T-helper 1 cell treated with Interleukin-12 subunit alpha and Interleukin-12 subunit beta and Interleukin-4 antibody, amounts not matched to agents 30 μg/mL and 1 μg/mL, for 36 hours (primary cell): ENCODE measurements around the gene MTCH2.
"Not testable (repeated sequence)": the region's sequence is repeated elsewhere in the genome, so short reads cannot be mapped to it uniquely, and the experiment has no call there.

Source experiments
- H3K27ac Mint-ChIP-seq: one replicate; pipeline ENCODE4 v1.8.0; 2021; ENCODE audit warnings: mild to moderate bottlenecking, mixed read lengths
- H3K27me3 Mint-ChIP-seq: one replicate; pipeline ENCODE4 v1.8.0; 2021; ENCODE audit warnings: low read depth, mixed read lengths
- H3K36me3 Mint-ChIP-seq: one replicate; pipeline ENCODE4 v1.8.0; 2021; ENCODE audit warnings: low read depth, mixed read lengths
- H3K4me1 Mint-ChIP-seq: one replicate; pipeline ENCODE4 v1.8.0; 2021; ENCODE audit warnings: low read depth, mixed read lengths
- H3K4me3 Mint-ChIP-seq: one replicate; pipeline ENCODE4 v1.8.0; 2021; ENCODE audit warnings: mild to moderate bottlenecking, moderate library complexity, mixed read lengths
- H3K9me3 Mint-ChIP-seq: one replicate; pipeline ENCODE4 v1.8.0; 2021; ENCODE audit warnings: mixed read lengths

MTCH2 gene

DNA sequence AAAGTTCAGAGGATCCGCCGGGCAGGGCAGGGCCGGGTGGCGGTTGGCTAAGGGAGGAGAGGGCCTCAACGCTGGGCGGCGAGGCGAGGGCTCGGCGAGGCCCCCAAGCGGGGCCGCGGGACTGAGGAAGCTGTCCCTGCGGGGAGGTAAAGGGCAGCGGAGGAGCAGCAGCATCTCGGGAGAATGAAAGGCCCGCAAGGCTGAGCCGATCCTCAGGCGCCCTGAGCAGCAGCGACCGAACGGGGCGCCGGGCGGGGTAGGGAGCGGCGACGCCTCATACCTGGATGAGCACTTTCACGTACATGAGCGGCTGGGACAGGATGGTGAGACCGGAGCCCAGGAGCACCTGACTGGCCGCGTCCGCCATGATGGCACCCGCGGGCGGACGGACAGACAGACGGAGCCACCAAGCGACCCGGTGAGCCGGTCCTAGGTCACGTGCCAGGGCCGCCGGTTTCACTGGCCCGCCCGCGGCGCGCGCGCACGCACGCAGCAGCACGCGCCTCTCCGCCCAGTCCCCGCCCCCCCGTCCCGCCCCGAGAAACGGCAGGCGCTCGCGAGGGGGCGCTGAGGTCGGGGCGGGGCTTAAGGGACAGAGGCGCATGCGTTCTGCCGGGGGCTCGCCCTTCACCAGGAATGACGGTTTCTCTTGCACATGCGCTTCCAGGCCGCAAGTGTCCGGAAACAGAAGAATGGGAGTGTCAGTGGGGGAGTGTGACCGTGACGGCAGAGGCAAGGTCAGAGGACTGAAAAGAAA, at the start of gene MTCH2:
TSS of gene MTCH2 (minus strand) at position 461 of the 757 bp plus-strand sequence. CDS start at position 367, 94 bp downstream.
- peak within 1 kb of the TSS; percentile 94 for H3K4me3 Mint-ChIP-seq
- H3K36me3 Mint-ChIP-seq: peaks cover 17% of the 10 kb centered on the region
- H3K27ac Mint-ChIP-seq: peak within 1 kb of the TSS; percentile 92
- H3K9me3 Mint-ChIP-seq: no peaks in the 10 kb centered on the region
- no peaks in the 10 kb centered on the region for H3K27me3 Mint-ChIP-seq
- H3K4me1 Mint-ChIP-seq: peaks cover 16% of the 10 kb centered on the region

DNA sequence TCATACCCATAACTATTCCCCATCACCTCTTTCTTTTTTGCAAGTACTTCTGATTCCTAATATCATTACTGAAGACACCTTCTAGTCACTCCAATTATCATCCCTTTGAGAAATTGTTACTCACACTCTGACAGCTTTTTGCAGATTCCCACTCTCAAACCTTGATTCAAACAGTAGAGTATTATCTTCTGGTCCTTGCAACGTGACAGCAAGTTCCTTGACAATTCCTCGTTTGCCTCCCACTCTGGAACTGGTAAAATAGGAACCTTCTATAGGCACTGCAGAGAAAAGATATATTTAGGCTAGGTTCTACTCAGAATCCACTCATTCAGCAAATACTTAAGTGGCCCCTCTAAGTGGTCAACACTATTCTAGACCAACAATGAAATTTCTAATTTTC, 49.6 kb upstream of the MTCH2 start:
- H3K9me3 Mint-ChIP-seq: no peaks in the 10 kb centered on the region

DNA sequence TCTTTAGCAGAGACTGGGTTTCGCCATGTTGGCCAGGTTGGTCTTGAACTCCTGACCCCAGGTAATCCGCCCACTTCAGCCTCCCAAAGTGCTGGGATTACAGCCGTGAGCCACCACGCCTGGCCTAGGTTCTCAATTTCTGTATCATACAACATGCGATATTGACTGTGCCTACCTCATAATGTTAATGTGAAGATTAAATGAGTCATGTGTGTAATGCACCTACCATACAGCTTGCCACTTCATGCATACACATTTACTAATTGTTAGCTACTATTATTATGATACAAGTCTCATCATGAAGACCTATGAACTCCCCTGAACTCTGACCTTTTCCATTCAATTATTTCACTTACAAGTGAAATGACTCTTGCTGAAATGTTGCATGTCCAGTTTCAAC, 47.1 kb upstream of the MTCH2 start:
- Mint-ChIP-seq H3K27me3 (no peaks in the 10 kb centered on the region), H3K4me3 (no peak overlapping the region), H3K36me3 (no peaks in the 10 kb centered on the region), H3K4me1 (peaks cover 2% of the 10 kb centered on the region), H3K9me3 (no peaks in the 10 kb centered on the region), H3K27ac (no peak overlapping the region)

More for the DNA sequence above, 49.6 kb upstream of the MTCH2 start:
- no peak overlapping the region for H3K27ac Mint-ChIP-seq
- no peak overlapping the region for H3K4me3 Mint-ChIP-seq
- peaks cover 2% of the 10 kb centered on the region for H3K4me1 Mint-ChIP-seq
- no peaks in the 10 kb centered on the region for H3K36me3 Mint-ChIP-seq
- no peaks in the 10 kb centered on the region for H3K27me3 Mint-ChIP-seq

DNA sequence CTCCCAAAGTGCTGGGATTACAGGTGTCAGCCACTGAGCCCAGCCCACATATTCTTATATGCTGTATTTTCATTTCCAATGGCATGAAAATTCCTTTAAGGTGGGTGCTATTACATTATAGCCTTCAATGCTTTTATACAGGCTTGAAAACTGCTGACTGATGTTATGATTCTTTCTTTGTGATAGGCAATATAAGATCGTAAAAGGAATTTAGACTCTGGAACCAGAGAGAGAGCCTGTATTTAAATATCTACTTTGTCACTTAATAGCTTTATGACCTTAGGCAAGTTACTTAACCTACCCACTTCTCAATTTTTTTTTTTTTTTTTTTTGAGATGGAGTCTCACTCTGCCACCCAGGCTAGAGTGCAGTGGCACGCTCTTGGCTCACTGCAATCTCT, 46.6 kb upstream of the MTCH2 start:
- no peaks in the 10 kb centered on the region for H3K36me3 Mint-ChIP-seq
- no peaks in the 10 kb centered on the region for H3K27me3 Mint-ChIP-seq
- no peak overlapping the region for H3K4me3 Mint-ChIP-seq
- peaks cover 2% of the 10 kb centered on the region for H3K4me1 Mint-ChIP-seq
- no peak overlapping the region for H3K27ac Mint-ChIP-seq
- no peaks in the 10 kb centered on the region for H3K9me3 Mint-ChIP-seq

- Mint-ChIP-seq H3K9me3 (no peaks in the 10 kb centered on the region), H3K4me3 (no peak overlapping the region), H3K27ac (no peak overlapping the region), H3K4me1 (peaks cover 2% of the 10 kb centered on the region), H3K27me3 (no peaks in the 10 kb centered on the region), H3K36me3 (no peaks in the 10 kb centered on the region)
Observed at GRCh38 chr11:47688111-47688510, 45.8 kb upstream of the MTCH2 start.

DNA sequence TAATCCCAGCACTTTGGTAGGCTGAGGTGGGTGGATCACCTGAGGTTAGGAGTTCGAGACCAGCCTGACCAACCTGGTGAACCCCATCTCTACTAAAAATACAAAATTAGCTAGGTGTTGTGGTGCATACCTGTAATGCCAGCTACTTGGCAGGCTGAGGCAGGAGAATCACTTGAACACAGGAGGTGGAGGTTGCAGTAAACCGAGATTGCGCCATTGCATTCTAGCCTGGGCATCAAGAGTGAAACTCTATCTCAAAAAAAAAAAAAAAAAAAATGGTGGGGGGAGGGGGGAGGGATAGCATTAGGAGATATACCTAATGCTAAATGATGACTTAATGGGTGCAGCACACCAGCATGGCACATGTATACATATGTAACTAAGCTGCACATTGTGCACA, 44.3 kb upstream of the MTCH2 start:
- not testable (repeated sequence) for H3K4me1 Mint-ChIP-seq, H3K27ac Mint-ChIP-seq, H3K36me3 Mint-ChIP-seq, H3K9me3 Mint-ChIP-seq, H3K4me3 Mint-ChIP-seq, H3K27me3 Mint-ChIP-seq

DNA sequence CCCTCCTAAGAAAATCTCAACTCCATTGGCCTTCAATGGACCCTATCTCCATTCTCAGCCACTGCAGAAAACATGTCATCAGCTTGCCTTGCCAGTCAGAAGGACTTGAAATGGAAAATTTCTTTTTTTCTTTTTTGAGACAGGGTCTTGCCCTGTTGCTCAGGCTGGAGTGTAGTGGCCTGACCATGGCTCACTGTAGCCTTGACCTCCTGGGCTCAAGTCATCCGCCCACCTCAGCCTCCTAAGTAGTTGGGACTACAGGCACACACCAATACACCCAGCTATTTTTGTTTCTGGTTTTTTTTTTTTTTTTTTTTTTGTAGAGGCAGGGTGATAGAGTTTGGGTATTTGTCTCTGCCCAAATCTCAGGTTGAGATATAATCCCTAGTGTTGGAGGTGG, 43.8 kb upstream of the MTCH2 start:
- Mint-ChIP-seq H3K9me3 (no peaks in the 10 kb centered on the region), H3K36me3 (no peaks in the 10 kb centered on the region), H3K27ac (no peak overlapping the region), H3K4me3 (no peak overlapping the region), H3K27me3 (no peaks in the 10 kb centered on the region), H3K4me1 (no peaks in the 10 kb centered on the region)

DNA sequence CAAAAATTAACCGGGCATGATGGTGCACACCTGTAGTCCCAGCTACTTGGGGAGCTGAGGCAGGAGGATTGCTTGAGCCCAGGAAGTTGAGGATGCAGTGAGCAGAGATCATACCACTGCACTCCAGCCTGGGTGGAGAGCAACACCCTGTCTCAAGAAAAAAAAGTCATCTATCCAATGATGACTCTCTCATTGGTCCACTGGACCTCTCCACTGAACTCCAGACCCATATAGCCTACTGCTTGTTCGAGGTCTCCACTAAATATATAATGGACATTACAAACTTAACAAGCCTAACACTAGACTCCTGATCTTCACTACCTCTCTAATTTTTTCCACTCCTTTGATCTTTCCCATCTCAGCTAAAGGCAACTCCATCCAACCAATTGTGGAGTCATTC, 33.5 kb upstream of the MTCH2 start:
- Mint-ChIP-seq H3K4me1 (no peaks in the 10 kb centered on the region), H3K9me3 (no peaks in the 10 kb centered on the region), H3K4me3 (no peak overlapping the region), H3K27ac (no peak overlapping the region), H3K36me3 (no peaks in the 10 kb centered on the region), H3K27me3 (no peaks in the 10 kb centered on the region)

GRCh38 chr11:47672283-47672730, 29.9 kb upstream of the MTCH2 start:
- no peak overlapping the region for H3K27ac Mint-ChIP-seq
- H3K4me3 Mint-ChIP-seq: no peak overlapping the region
- H3K4me1 Mint-ChIP-seq: peaks cover 3% of the 10 kb centered on the region
- no peaks in the 10 kb centered on the region for H3K9me3 Mint-ChIP-seq
- no peaks in the 10 kb centered on the region for H3K27me3 Mint-ChIP-seq
- H3K36me3 Mint-ChIP-seq: no peaks in the 10 kb centered on the region

DNA sequence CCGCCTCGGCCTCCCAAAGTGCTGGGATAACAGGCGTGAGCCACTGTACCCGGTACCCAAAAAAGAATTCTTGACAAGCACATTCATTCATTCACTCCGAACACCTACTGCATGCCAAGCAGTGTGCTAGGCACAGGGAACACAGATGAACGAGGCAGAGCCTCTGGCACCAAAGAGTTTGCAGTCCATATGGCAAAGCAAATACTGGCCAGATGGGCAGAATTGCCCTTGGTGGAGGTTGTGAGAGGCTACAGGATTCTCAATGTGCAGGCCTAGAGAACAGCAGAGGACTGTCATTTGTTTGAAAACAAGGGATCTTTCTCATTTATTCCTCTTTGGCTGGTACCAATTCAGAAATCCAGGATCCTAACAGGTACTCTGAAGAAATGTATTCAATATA, 27.5 kb upstream of the MTCH2 start:
- Mint-ChIP-seq H3K27ac (no peak overlapping the region), H3K36me3 (no peaks in the 10 kb centered on the region), H3K27me3 (no peaks in the 10 kb centered on the region), H3K9me3 (no peaks in the 10 kb centered on the region), H3K4me1 (peaks cover 3% of the 10 kb centered on the region), H3K4me3 (no peak overlapping the region)

DNA sequence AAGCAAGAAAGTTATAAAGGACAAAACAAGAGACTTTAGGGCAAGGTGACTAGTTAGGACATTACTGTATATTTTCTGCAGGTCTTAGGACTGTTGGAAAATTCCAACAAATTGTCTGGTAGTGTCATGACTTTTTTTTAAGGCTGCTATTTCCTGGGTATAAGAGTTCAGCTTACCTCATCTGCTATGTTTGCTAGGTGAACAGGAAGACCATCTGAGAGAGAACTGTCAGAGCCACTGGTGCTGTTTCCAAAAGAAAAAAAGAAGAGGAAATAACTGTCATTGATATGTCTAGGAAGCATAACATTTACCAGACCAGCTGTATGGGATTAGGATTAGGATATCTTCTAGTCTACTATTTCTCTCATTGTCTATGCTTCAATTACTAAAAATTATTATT, 26.3 kb upstream of the MTCH2 start:
- no peak overlapping the region for H3K4me3 Mint-ChIP-seq
- no peak overlapping the region for H3K27ac Mint-ChIP-seq
- H3K4me1 Mint-ChIP-seq: peaks cover 3% of the 10 kb centered on the region
- H3K27me3 Mint-ChIP-seq: no peaks in the 10 kb centered on the region
- H3K9me3 Mint-ChIP-seq: no peaks in the 10 kb centered on the region
- H3K36me3 Mint-ChIP-seq: no peaks in the 10 kb centered on the region

GRCh38 chr11:47667555-47667954, 25.2 kb upstream of the MTCH2 start:
- no peaks in the 10 kb centered on the region for H3K9me3 Mint-ChIP-seq
- H3K36me3 Mint-ChIP-seq: no peaks in the 10 kb centered on the region
- H3K4me3 Mint-ChIP-seq: no peak overlapping the region
- no peak overlapping the region for H3K27ac Mint-ChIP-seq
- H3K4me1 Mint-ChIP-seq: peaks cover 7% of the 10 kb centered on the region
- H3K27me3 Mint-ChIP-seq: no peaks in the 10 kb centered on the region

DNA sequence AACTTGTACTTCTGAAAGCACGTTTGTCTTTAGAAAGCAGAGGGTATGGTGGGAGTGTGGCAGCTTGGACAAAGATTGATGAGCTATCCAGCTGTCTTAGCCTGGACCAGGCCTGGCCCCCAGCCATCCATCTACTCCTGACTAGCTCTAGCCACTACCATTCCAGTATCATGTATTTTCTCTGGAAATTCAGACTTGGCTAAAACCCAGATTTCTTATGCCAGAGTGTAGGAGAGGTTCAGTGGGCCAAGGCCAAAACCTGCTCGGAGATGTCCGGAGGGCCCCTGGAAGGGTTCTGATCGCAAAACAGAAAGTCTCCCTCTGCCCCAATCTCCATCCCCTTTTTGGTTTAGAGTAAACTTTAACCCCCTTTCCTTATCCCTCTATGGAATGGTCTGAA, 24.8 kb upstream of the MTCH2 start:
- no peaks in the 10 kb centered on the region for H3K36me3 Mint-ChIP-seq
- no peak overlapping the region for H3K27ac Mint-ChIP-seq
- H3K4me3 Mint-ChIP-seq: no peak overlapping the region
- peaks cover 7% of the 10 kb centered on the region for H3K4me1 Mint-ChIP-seq
- no peaks in the 10 kb centered on the region for H3K9me3 Mint-ChIP-seq
- no peaks in the 10 kb centered on the region for H3K27me3 Mint-ChIP-seq

DNA sequence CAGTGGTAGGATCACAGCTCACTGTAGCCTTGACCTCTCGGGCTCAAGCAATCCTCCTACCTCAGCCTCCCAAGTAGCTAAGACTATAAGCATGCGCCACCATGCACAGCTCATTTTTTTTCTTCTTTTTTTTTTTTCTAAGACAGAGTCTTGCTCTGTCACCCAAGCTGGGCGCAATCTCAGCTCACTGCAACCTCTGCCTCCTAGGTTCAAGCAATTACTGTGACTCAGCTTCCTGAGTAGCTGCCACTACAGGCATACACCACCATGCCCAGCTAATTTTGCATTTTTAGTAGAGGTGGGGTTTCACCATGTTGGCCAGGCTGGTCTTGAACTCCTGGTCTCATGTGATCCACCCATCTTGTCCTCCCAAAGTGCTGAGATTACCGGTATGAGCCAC, 22.6 kb upstream of the MTCH2 start:
- not testable (repeated sequence) for H3K36me3 Mint-ChIP-seq, H3K4me3 Mint-ChIP-seq, H3K4me1 Mint-ChIP-seq, H3K9me3 Mint-ChIP-seq, H3K27me3 Mint-ChIP-seq, H3K27ac Mint-ChIP-seq

DNA sequence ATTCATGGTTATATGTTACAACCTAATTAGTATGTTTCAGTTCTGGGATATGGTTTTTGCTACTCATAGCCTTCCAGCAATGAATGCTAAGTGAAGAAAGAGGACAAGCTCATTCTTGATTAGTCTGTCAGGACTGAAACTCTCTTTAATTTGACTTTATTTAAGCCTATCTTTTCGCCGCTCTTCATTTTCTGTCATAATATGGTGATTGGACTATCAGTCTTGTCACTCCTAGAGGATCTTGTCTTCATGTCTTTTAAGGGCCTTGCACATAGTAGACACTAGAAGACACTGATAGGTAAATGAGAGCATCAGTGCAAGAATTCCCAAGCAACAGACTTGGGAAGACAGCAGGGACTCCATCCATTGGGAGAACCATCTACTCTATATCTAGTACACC, 18.9 kb upstream of the MTCH2 start:
- H3K36me3 Mint-ChIP-seq: no peaks in the 10 kb centered on the region
- no peak overlapping the region for H3K27ac Mint-ChIP-seq
- no peaks in the 10 kb centered on the region for H3K9me3 Mint-ChIP-seq
- peaks cover 4% of the 10 kb centered on the region for H3K4me1 Mint-ChIP-seq
- no peaks in the 10 kb centered on the region for H3K27me3 Mint-ChIP-seq
- no peak overlapping the region for H3K4me3 Mint-ChIP-seq

- Mint-ChIP-seq H3K4me3 (no peak overlapping the region), H3K9me3 (no peaks in the 10 kb centered on the region), H3K4me1 (peaks cover 4% of the 10 kb centered on the region), H3K27ac (no peak overlapping the region), H3K27me3 (peaks cover under 1% of the 10 kb centered on the region), H3K36me3 (no peaks in the 10 kb centered on the region)
Observed at GRCh38 chr11:47659276-47659675, 16.9 kb upstream of the MTCH2 start.
